Globus pallidus (tissue), 1 donor: ENCODE measurements around the gene DNPH1.

Experiments used
- DNase-seq: peaks from one replicate; pipeline ENCODE4 v3.0.0-alpha.2; 2015; ENCODE audit warnings: low spot score

Gene DNPH1

DNA sequence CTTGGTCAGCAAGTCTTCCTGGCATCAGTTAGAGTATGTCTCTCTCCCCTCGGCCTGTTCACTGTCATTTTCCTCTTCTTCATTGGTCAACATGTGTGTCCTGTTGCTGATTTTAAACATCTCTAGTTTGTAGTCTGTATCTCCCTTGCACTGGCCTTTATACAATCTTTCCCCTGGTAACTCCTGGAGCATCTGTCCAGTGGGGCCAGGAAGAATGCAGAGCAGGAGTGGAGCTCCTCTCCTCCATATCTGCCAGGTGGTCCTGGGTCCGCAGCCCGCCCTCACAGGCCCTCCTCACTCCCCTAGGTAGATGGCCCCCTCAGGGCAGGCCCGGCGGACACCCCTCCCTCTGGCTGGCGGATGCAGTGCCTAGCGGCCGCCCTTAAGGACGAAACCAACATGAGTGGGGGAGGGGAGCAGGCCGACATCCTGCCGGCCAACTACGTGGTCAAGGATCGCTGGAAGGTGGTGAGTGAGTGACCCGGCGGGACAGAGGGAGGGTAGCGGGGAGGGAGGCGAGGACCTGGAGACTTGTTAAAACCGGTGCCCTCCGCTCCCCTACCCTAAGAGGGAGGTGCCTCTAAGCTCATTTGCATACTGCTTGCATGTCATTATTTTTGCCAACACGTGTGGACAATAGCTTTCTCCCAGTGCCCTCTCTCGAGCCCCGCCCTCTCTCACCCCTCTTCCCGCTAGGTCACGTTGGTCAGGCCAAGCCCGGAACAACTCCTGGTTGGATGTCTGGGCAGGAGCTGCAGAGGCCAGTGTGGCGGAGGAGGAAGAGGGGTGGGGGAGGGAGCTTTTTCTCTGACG lies 17.2 kb upstream of the DNPH1 start:
- peak; percentile 84 for DNase-seq

DNA sequence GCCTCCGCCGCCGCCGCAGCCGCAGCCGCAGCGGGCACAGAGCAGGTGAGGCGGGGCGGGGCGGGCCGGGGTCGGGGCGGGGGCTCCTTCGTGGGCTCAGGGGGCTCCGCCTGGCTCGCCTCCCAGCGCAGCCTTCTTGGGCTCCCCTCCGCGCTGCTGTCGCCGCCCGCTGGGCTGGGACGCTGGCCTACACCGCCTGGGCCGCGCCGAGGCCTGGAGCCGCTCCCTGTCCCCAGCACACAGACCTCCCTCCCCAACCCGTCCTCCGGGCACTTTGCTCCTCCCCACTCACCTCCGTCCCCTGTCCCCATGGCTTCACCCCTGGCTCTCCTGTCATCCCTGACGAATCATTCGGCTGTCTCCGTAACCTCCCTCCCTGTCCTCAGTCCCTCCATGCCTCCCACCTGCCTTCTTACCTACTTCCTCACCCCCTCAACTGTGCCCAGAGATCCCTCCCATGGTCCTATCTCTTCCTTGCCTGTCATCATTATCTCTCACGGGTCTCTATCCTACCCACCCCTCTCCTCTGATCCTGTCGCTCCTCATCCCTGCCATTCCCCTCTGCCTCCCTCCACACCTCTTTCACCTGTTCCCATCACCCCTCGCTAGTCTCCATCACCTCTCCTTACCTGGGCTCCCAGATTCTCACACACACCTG lies 14.5 kb upstream of the DNPH1 start:
- no peak for DNase-seq

DNA sequence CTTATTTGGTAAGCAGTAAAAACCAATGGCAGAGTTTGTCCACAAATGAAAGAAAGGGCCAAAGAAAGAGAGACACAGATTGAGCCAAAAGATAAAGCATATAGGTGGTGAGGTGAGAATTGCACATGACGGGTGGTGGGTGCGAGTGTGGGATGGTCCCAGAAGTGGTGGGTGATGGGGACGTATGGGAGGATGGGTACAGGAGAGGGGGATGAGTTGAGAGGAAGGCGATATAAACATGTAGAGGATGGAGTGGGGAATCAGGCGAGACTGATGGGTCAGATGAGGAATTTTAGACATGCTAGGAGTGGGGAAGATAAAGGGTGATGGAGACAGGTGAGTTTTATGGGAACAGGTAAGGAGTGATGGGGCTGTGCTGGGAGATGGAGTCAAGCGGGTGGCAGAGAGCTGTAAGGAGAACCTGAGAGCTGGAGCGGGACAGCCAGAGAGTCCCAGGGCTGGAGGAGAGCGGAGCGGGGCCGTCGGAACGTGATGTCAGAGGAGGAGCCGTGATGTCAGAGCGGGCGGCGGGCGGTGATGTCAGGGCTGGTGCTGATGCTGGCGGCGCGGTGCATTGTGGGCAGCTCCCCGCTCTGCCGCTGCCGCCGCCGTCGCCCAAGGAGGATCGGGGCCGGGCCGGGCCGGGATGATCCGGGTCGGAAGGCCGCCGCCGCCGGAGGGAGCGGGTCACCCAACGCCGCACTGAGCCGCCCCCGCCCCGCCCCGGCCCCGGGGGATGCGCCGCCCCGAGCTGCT lies 13.8 kb upstream of the DNPH1 start, which contains the start of gene TTBK1:
TSS of gene TTBK1 (plus strand) at position 574 of the 756 bp plus-strand sequence. CDS start 3,180 bp downstream, outside the sequence.
- DNase-seq = peak; percentile 29

DNA sequence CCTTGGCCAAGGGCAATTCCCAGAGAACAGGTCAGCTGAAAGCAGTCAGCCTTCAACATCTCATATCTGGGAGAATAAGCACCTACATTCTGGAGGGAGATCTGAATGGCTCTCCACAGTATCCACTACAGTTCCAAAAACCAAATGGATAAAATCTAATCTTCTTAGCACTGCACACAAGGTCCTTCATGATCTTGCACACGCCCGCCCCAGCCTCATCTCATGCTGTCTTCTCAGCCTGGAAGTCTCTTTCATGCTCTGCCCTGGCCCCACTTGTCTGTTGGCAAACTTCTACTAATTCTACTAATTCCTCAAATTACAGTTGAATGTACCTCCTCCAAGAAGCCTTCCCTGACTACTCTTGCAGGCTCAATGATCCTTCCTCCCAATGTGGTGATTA lies 12.2 kb upstream of the DNPH1 start:
- no peak for DNase-seq

DNA sequence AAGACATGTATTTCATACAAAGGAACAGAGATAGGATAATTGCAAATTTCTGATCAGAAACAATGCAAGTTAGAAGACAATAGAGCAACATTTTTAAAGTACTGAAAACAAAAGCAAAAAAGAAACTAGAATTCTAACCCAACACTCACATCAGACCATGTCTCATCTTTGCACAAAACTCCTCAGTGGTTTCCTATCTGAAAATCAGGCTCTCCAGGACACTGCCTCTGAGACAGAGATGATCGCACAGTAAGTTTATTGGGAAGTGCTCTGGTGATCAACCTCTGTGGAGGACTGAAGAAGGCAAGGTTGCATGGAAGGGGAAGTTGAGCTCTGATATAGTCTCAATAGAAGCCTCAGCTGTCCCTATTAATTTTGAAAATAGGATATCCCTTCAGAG lies 11.7 kb upstream of the DNPH1 start:
- DNase-seq = no peak

DNA sequence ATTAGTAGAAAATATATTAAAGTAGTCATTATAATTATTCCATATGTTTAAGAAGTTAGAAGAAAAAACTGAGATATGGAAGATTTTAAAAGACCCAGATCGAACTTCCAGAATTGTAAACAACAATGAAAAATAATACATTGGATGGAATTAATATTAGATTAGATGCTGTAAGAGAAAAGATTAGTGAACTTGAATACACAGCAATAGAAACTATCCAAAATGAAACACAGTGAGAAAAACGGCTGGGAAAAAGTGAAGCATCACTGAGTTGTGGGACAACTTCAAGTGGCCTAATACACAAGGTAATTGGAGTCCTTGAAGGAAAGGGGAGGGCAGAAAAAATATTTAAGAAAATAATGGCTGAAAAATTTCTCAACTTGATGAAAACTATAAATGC lies 9.8 kb upstream of the DNPH1 start:
- DNase-seq = no peak

DNA sequence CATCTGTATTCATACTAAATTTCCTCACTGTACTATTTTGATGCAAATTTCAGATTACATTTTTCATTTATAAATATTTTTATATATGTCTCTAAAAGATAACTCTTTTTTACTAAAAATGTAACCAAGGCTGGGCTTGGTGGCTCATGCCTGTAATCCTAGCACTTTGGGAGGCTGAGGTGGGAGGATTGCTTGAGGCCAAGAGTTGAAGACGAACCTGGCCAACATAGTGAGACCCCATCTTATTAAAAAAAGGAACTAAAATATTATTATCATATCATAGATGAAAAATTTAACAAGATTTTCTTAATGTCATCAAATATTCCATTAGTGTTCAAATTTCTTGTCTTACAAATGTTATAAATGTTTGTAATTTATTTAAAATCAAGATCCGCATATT lies 6.6 kb upstream of the DNPH1 start:
- no peak for DNase-seq

DNA sequence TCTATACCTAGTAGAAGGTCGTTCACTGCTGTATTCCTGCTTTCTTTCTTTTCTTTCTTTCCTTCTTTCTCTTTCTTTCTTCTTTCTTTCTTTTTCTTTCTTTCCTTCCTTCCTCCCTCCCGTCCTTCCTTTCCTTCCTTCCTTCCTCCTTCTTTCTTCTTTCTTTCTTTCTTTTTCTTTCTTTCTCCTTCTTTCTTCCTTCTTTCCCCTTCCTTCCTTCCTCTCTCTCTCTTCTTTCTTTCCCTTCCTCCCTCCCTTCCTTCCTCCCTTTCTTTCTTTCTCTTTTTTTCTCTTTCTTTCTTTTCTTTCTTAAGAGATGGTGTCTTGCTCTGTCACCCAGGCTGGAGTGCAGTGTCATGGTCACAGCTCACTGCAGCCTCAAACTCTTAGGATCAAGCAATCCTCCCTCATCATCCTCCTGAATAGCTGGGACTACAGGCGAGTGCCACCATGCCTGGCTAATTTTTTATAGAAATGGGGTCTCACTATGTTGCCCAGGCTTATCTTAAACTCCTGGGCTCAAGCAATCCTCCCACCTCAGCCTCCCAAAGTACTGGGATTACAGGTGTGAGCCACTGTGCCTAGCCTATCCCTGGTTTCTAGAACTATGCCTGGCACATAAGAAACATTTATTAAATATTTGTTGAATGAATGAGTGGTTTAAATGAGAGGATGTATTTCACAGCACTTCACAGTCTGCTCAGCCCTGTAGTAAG lies 2.6 kb upstream of the DNPH1 start:
- no peak for DNase-seq

DNA sequence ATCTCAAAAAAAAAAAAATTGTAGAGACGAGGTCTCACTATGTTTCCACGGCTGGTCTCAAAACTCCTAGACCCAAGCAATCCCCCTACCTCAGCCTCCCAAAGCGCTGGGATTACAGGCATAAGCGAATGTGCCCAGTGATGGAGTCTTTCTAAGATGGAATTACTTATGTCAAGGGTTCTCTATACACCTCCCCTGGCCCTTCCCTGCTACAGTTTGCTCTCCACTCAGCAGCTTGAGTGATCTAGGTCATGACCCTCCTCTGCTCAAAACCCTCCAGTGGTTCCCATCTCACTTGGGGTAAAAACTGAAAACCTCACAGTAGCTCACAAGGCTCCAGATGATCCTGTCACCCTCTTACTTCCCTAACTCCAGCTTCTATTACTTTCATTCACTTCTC lies 1.8 kb upstream of the DNPH1 start:
- no peak for DNase-seq

DNA sequence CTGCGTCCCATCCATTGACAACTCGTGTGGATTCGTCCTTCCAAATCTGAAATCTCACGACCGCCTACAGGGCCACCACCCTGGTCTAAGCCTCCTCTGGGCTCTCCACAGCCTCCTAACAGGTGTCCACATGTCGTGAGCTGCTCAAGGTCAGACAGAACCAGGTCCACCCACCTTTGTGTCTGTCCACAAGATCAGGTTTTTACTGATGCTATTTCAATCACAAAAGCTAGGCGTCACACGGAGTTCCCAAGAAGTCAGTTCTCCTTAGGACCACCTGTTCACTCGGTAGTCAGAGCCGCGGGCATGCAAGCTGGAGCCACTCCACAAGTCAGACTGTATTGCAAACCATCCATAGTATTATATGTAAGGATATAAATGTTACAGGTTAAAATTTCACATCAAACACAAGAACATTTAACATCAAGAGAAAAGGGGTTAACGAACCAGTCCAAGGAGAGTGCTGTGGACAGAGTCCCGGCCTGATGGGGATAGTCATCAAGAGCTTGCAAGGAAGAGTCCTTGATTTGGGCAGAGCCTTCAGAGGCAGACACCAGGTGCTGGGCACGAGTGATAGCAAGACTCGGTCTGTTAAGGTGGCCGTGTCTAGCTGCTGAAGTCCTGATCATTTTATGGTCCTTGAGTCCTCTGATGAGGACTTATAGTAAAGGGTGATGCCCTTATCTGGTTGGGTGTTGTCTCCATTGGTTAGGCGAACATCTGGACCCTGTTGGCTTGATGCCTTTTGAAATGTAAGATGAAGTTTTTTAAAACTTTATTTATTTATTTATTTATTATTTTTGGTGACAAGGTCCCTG lies 731 bp upstream of the DNPH1 start:
- no peak for DNase-seq

DNA sequence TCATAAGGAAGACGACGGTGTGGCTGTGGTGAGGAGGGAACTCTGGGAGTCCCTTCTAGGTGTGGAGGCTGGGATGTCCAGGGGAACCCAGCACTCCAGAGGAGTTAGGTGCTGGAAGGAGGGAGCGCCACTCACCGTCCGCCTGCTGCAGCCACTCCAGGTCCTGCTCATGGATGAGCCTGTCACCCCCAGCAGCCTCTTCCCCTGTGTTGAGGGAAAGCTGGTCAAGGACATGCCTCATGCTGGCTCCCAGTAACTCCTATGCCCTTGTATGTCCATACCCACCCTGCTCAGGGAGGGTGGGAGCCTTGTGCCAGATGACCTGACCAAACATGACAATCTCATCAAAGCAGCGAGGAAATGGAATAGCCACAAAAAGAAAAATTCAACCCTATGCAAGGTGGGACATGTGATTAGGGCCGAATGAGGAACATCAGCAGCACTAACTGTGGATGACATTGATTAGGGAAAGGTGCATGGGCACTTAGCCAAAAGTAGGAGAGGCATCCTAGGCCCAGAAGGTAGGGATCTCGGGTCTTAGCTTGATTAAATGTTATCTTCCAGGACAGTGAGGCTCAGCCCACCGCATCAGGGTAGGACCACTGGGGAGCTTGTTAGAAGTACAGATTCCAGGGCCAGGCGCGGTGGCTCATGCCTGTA lies 3.0 kb downstream of the DNPH1 start:
- no peak for DNase-seq

DNA sequence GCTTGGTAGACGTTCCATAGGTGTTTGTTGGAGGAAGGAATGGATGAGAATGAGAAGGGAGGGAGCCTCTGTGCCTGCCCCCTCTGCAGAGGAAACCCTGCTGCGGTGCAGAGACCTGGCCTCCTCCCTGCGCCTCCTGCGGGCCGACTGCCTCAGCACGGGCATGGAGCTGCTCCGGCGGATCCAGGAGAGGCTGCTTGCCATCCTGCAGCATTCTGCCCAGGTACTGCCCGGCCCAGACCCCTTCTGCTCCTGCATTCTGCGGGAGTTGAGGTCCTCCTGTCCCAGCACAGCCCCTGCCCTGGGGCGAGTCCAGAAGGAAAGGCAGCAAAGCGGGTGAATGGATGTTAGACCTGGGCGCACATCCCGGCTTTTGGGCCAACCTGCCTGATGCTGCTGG lies 6.1 kb downstream of the DNPH1 start:
- DNase-seq = no peak

DNA sequence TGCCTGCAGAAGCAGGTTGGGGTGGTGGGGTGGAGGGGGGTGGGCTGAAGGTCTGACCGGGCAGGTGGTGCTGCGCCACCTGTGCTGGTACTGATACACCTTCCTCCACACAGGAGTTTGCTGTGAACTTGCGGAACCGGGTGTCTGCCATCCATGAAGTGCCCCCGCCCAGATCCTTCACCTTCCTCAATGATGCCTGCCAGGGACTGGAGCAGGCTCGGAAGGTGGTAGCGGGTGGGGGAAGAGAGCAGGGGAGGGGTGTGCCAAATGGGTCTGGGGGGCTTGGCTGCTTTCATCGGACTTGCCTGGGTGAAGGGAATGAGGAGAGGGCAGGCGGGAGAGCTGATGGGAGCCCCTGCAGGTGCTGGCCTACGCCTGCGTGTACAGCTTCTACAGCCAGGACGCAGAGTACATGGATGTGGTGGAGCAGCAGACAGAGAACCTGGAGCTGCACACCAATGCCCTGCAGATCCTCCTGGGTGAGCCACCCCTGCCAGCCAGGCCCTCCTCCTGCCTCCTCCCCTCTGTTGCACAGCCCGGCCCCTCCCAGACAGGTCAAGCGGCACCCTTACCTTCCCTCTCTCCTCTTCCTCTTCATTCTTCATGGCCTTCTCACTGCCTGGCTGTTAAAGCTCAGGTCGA lies 6.7 kb downstream of the DNPH1 start:
- no peak for DNase-seq

DNA sequence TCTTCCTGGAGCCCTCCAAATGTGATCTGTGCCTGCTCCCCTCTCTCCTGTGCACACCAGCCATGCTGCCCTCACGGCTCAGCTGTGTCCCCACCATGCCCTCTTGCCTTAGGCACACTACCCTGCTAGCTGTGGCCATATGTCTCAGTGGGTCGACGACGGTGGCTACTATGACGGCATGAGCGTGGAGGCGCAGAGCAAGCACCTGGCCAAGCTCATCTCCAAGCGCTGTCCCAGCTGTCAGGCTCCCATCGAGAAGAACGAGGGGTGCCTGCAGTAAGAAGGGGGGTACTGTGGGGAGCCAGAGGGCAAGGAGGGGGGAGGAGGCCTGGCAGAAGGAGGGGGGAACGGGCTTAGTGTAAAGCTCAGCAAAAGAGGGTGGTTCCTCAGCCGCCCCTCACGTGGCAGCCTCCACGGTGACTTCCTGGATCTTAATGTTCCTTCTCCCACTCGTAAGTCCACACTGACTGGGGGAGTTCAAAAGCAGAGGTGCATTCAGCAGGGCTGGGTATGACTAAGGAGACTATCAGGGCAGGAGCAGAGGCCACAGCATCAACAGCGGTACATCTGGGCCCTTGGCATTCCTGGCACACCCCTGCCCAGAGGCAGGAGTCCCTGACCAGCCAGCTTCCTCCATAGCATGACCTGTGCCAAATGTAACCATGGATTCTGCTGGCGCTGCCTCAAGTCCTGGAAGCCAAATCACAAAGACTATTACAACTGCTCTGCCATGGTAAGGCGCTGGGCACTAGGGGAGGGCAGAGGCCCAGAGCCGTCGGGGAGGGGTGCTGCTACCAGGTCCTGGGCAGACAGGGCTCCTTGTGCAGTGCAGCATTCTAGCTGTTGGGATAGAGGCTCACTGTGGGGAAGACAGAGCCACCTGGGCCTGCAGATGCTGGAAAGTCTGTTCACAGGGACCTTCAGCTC lies 8.0 kb downstream of the DNPH1 start:
- DNase-seq = no peak

DNA sequence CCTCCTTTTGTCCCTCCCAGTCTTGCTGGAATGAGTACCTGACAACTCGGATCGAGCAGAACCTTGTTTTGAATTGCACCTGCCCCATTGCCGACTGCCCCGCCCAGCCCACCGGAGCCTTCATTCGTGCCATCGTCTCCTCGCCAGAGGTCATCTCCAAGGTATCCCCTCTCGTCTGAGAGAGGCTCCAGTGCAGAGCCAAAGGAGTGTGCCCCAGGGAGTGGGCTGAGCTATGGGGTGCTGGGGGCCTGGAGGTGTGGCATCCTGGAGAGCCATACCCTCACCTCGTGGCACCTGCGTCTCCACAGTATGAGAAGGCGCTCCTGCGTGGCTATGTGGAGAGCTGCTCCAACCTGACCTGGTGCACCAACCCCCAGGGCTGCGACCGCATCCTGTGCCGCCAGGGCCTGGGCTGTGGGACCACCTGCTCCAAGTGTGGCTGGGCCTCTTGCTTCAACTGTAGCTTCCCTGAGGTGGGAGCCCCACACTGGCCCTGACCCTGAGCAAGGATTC lies 8.8 kb downstream of the DNPH1 start:
- no peak for DNase-seq

DNA sequence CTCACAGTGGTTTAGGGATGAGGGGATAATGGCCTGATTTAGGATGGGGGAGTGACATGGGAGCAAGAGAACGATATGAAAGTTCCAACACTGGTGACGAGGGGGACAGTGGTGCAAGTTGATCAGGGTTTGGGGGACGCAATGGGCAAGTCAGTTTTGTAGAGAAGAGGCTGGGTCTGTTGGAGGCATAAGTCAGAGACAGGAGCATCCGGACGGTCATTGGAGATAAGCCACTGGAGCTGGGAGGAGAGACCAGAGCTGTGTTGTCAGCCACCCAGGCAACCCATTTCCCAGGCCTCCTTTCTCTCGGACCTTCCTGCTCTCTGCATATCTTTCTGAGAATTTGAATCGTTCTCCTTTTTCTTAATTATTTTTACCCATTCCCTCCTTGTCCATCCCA lies 9.5 kb downstream of the DNPH1 start:
- no peak for DNase-seq

DNA sequence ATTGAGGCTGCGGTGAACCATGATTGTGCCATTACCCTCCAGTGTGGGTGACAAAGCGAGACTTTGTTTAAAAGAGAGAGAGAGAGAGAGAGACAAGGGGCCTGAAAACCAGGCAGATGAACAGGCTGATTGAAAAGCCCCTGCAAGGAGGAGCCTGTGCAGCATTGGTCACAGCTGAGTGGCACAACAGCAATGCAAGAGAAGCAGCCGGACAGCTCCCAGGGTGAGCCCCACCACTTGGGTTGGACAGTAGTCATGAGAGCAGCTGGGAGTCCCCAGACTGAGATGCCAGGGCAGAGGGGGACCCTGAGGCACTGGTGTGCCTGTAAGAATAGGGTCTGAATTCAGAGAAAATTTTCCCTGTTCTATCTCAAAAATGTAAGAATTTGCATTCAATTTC lies 10.2 kb downstream of the DNPH1 start:
- DNase-seq = no peak

DNA sequence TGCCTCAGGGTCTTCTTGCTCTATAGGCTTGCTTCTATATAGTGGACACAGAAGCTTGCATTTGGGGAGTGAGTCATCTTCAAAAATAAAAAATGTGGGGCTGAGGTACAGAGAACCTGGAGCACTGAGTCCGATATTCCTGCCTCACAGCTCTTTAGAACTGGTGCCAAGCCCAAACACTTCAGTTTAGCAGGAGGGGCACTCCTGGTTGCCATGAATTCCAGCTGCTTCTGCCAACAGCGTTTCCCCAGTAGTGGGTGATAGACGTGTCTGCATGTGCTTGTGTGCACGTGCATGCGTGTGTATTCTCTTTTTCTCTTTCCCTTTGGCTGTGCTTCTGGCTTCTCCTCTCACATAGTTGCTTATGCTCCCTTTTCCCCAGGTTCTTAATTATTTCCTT lies 11.9 kb downstream of the DNPH1 start:
- DNase-seq = no peak

DNA sequence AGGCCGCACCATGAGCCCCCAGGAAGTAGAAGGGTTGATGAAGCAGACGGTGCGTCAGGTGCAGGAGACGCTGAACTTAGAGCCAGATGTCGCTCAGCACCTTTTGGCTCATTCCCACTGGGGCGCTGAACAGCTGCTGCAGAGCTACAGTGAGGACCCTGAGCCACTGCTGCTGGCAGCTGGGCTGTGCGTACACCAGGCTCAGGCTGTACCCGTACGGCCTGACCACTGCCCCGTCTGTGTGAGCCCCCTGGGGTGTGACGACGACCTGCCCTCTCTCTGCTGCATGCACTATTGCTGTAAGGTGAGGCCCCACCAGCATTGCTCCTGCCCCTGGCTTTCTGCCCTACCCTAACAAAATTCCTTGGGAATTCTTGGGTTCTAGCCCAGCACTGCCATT lies 13.1 kb downstream of the DNPH1 start:
- DNase-seq = no peak
